Measurements from ENCODE around the gene RAPGEF4.

RAPGEF4 gene

DNA sequence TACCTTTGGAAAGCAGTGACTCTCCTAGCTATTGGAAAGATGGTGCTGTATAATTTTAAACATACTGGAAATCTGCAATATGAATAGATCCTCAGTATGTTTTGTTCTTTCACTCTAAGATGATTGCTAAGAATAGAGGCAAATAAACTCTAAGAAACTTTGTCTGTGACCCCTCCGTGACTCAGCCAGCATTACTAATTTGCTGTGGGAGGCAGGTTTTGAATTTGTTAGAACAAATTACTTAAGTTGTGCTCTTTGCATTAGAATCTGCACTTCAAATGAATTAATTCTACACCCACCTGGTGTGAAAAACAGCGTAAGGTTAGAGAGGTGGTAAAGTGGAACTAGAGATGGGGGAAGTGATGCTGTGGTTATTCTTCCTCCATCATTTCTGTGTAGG is 142.2 kb downstream of the RAPGEF4 start:
- H3K4me2 ChIP-seq (ENCODE audit: insufficient read depth, low read length), result no peak overlapping the region
- ATAC-seq (ENCODE audit: insufficient read depth, low read depth), result no peak
- no peak overlapping the region for H3K4me3 ChIP-seq (ENCODE audit: low read depth in 1 of 2, low read length in 2 of 2)
- no peaks in the 10 kb centered on the region for H4K20me1 ChIP-seq (ENCODE audit: insufficient read depth, low read length)
- no peak for DNase-seq
- H3K27me3 ChIP-seq (ENCODE audit: insufficient read depth, low read length, poor library complexity), result peaks cover 5% of the 10 kb centered on the region
- H2AFZ ChIP-seq (ENCODE audit: low read depth, low read length), result no peak overlapping the region
- H3K27ac ChIP-seq (ENCODE audit: low read length), result no peak overlapping the region
- H3K79me2 ChIP-seq (ENCODE audit: insufficient read depth, low read length), result no peaks in the 10 kb centered on the region
- H3K9me3 ChIP-seq (ENCODE audit: insufficient read depth, low read length, severe bottlenecking), result no peaks in the 10 kb centered on the region
- no peak for TF ChIP-seq EZH2 (IDR thresholded peaks at IDR 0.05; ENCODE audit: borderline replicate concordance, low read depth, low read length, severe bottlenecking)
- TF ChIP-seq, protein P1, sequence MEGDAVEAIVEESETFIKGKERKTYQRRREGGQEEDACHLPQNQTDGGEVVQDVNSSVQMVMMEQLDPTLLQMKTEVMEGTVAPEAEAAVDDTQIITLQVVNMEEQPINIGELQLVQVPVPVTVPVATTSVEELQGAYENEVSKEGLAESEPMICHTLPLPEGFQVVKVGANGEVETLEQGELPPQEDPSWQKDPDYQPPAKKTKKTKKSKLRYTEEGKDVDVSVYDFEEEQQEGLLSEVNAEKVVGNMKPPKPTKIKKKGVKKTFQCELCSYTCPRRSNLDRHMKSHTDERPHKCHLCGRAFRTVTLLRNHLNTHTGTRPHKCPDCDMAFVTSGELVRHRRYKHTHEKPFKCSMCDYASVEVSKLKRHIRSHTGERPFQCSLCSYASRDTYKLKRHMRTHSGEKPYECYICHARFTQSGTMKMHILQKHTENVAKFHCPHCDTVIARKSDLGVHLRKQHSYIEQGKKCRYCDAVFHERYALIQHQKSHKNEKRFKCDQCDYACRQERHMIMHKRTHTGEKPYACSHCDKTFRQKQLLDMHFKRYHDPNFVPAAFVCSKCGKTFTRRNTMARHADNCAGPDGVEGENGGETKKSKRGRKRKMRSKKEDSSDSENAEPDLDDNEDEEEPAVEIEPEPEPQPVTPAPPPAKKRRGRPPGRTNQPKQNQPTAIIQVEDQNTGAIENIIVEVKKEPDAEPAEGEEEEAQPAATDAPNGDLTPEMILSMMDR (IDR thresholded peaks at IDR 0.05; ENCODE audit: borderline replicate concordance, extremely low read depth, low read length, poor library complexity, severe bottlenecking), result no peak
- H3K4me1 ChIP-seq (ENCODE audit: insufficient read depth, low read length), result no peaks in the 10 kb centered on the region
- no peak overlapping the region for H3K9ac ChIP-seq (ENCODE audit: low read depth, low read length)
- H3K36me3 ChIP-seq (ENCODE audit: insufficient read depth, low read length), result no peaks in the 10 kb centered on the region

DNA sequence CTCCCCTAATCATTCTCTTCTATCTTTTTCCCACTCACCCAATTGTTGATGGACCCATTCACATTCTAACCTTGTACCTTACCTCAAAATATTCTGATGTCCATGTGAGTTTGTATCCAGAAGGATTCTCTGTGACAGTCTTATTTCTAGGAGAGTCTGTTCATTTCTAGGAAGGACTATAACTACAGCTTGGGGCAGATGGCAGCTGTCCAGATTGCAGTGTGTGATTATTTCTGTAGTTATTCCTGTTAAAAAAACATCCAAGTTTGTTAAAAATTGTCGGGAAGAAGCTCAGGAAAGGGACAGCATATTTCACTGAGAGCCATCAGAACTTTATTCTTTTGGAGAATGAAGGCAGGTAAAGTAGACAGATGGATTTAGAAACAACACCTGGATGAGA is 142.6 kb downstream of the RAPGEF4 start:
- Histone ChIP-seq H3K4me3 (ENCODE audit: low read depth in 1 of 2, low read length in 2 of 2) (no peak overlapping the region), H2AFZ (ENCODE audit: low read depth, low read length) (no peak overlapping the region), H3K4me2 (ENCODE audit: insufficient read depth, low read length) (no peak overlapping the region), H3K4me1 (ENCODE audit: insufficient read depth, low read length) (no peaks in the 10 kb centered on the region), H3K79me2 (ENCODE audit: insufficient read depth, low read length) (no peaks in the 10 kb centered on the region), H3K9me3 (ENCODE audit: insufficient read depth, low read length, severe bottlenecking) (no peaks in the 10 kb centered on the region), H3K36me3 (ENCODE audit: insufficient read depth, low read length) (no peaks in the 10 kb centered on the region), H4K20me1 (ENCODE audit: insufficient read depth, low read length) (no peaks in the 10 kb centered on the region), H3K9ac (ENCODE audit: low read depth, low read length) (no peak overlapping the region), H3K27me3 (ENCODE audit: insufficient read depth, low read length, poor library complexity) (peaks cover 5% of the 10 kb centered on the region), H3K27ac (ENCODE audit: low read length) (no peak overlapping the region)
- no peak for ATAC-seq (ENCODE audit: insufficient read depth, low read depth)
- no peak for TF ChIP-seq EZH2 (IDR thresholded peaks at IDR 0.05; ENCODE audit: borderline replicate concordance, low read depth, low read length, severe bottlenecking)
- TF ChIP-seq, protein P1 (IDR thresholded peaks at IDR 0.05; ENCODE audit: borderline replicate concordance, extremely low read depth, low read length, poor library complexity, severe bottlenecking), result no peak
- DNase-seq, result no peak

DNA sequence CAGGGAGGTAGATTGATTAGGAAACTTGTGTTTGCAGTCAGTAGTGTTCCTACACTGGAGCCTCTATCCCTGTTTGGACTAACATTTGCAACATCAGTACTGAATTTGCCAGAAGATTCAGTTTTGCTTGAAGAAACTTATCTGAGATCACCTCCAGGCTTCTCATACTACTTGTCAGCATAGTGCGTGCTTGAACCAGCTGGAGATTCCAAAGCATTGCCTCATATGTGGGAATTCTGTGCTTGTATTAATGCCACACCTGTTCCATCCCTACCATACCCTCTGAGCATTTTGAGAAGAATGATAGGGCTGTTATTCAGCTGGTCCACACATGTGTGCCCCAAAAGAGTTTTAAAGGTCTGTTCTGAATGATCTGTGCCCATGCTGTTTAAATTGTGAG is 148.7 kb downstream of the RAPGEF4 start:
- H3K27ac ChIP-seq (ENCODE audit: low read length), result no peak overlapping the region
- H3K4me1 ChIP-seq (ENCODE audit: insufficient read depth, low read length), result no peaks in the 10 kb centered on the region
- H3K79me2 ChIP-seq (ENCODE audit: insufficient read depth, low read length), result no peaks in the 10 kb centered on the region
- ATAC-seq (ENCODE audit: insufficient read depth, low read depth) (no peak), DNase-seq (no peak)
- no peak overlapping the region for H2AFZ ChIP-seq (ENCODE audit: low read depth, low read length)
- H3K4me2 ChIP-seq (ENCODE audit: insufficient read depth, low read length), result no peak overlapping the region
- no peaks in the 10 kb centered on the region for H4K20me1 ChIP-seq (ENCODE audit: insufficient read depth, low read length)
- H3K4me3 ChIP-seq (ENCODE audit: low read depth in 1 of 2, low read length in 2 of 2), result no peak overlapping the region
- no peaks in the 10 kb centered on the region for H3K36me3 ChIP-seq (ENCODE audit: insufficient read depth, low read length)
- peaks cover 6% of the 10 kb centered on the region for H3K27me3 ChIP-seq (ENCODE audit: insufficient read depth, low read length, poor library complexity)
- H3K9ac ChIP-seq (ENCODE audit: low read depth, low read length), result no peak overlapping the region
- no peak for TF ChIP-seq EZH2 (IDR thresholded peaks at IDR 0.05; ENCODE audit: borderline replicate concordance, low read depth, low read length, severe bottlenecking)
- TF ChIP-seq, protein P1 (IDR thresholded peaks at IDR 0.05; ENCODE audit: borderline replicate concordance, extremely low read depth, low read length, poor library complexity, severe bottlenecking), result no peak
- no peaks in the 10 kb centered on the region for H3K9me3 ChIP-seq (ENCODE audit: insufficient read depth, low read length, severe bottlenecking)

DNA sequence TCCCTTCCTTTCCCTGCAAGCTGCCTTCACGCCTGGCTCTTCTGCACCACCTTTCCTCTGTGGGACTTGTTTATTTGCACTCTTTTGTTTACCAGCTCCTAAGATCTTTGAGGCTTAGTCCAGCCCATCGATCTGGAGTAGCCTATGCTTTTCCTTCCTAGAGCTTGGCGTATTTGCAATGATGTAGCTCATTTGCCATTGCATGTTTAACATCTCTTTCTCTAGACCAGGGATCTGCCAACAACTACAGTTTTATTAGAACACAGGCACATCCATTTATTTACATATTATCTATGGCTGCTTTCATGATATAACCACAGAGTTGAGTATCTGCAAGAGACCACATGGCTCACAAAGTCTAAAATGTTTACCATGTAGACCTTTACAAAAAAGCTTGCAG is 150.4 kb downstream of the RAPGEF4 start:
- Histone ChIP-seq H3K36me3 (ENCODE audit: insufficient read depth, low read length) (no peaks in the 10 kb centered on the region), H3K9me3 (ENCODE audit: insufficient read depth, low read length, severe bottlenecking) (no peaks in the 10 kb centered on the region), H3K27ac (ENCODE audit: low read length) (no peak overlapping the region), H3K4me3 (ENCODE audit: low read depth in 1 of 2, low read length in 2 of 2) (no peak overlapping the region), H2AFZ (ENCODE audit: low read depth, low read length) (no peak overlapping the region), H3K9ac (ENCODE audit: low read depth, low read length) (no peak overlapping the region), H3K27me3 (ENCODE audit: insufficient read depth, low read length, poor library complexity) (peaks cover 6% of the 10 kb centered on the region), H3K79me2 (ENCODE audit: insufficient read depth, low read length) (no peaks in the 10 kb centered on the region), H4K20me1 (ENCODE audit: insufficient read depth, low read length) (no peaks in the 10 kb centered on the region), H3K4me2 (ENCODE audit: insufficient read depth, low read length) (no peak overlapping the region), H3K4me1 (ENCODE audit: insufficient read depth, low read length) (no peaks in the 10 kb centered on the region)
- TF ChIP-seq, protein P1 (IDR thresholded peaks at IDR 0.05; ENCODE audit: borderline replicate concordance, extremely low read depth, low read length, poor library complexity, severe bottlenecking), result no peak
- TF ChIP-seq EZH2 (IDR thresholded peaks at IDR 0.05; ENCODE audit: borderline replicate concordance, low read depth, low read length, severe bottlenecking), result no peak
- DNase-seq (no peak), ATAC-seq (ENCODE audit: insufficient read depth, low read depth) (no peak)

Data from DND-41 (cell line).